CD4-positive, alpha-beta T cell (primary cell): ENCODE results near the gene C6orf89. TPM values are rescaled to one million over a fixed set of nuclear protein-coding genes. Genes with fewer than 3 reads are reported as not detected.

Experiments used
- ATAC-seq: fragments of 200-7000 bp; cut with Tn5 transposase; one replicate; pipeline ENCODE4 v1.10.0; 2022; ENCODE audit warnings: mild to moderate bottlenecking; ENCODE audit not compliant: poor library complexity
- CTCF ChIA-PET: fragments of 350-600 bp; sonication (Branson Sonifier 250); formaldehyde crosslinking; loops from one replicate; lab custom pipeline; 2021; ENCODE audit warnings: antibody characterized with exemption, inconsistent platforms; lab: Charles Lee
- POLR2A ChIA-PET: fragments of 350-600 bp; sonication (Branson Sonifier 250); formaldehyde crosslinking; loops from one replicate; lab custom pipeline; 2021; ENCODE audit warnings: antibody characterized with exemption, inconsistent platforms; lab: Charles Lee
- DNase-seq, 14 experiments: peaks; one replicate each; pipeline ENCODE4 v3.0.0-alpha.2; 2013 to 2020; ENCODE audit warnings: mixed read lengths in 2 of 14
- H3K27ac ChIP-seq, 2 donors: one replicate each; pipeline versions ENCODE4 v1.5.1 to v1.7.0; 2013; ENCODE audit warnings: low read length in 2 of 2, low read depth in 1 of 2, mild to moderate bottlenecking in 1 of 2
- H3K27me3 ChIP-seq, 2 experiments: 1 replicate in 1 of 2; 2 replicates in 1 of 2; pipeline versions ENCODE4 v1.6.1 to v1.7.0; 2013; ENCODE audit warnings: low read length in 2 of 2, control low read depth in 1 of 2, mild to moderate bottlenecking in 1 of 2, moderate library complexity in 1 of 2; ENCODE audit not compliant: insufficient read depth in 2 of 2, control insufficient read depth in 1 of 2
- H3K36me3 ChIP-seq: one replicate; pipeline ENCODE4 v1.6.1; 2013; ENCODE audit warnings: low read length, control low read depth; ENCODE audit not compliant: insufficient read depth
- H3K4me1 ChIP-seq: one replicate; pipeline ENCODE4 v1.6.1; 2013; ENCODE audit warnings: low read length, control low read depth; ENCODE audit not compliant: insufficient read depth
- H3K4me3 ChIP-seq: one replicate; pipeline ENCODE4 v1.5.1; 2013; ENCODE audit warnings: mild to moderate bottlenecking, low read length, moderate library complexity
- H3K9me3 ChIP-seq, 2 experiments: 1 replicate in 1 of 2; 2 replicates in 1 of 2; pipeline versions ENCODE4 v1.6.1 to v1.7.0; 2013; ENCODE audit warnings: low read length in 2 of 2, mild to moderate bottlenecking in 2 of 2, control low read depth in 1 of 2, moderate library complexity in 1 of 2; ENCODE audit not compliant: control insufficient read depth in 1 of 2, insufficient read depth in 1 of 2
- H3K27ac Mint-ChIP-seq: one replicate; pipeline ENCODE4 v1.8.0; 2020; ENCODE audit warnings: mixed read lengths
- H3K27me3 Mint-ChIP-seq: one replicate; pipeline ENCODE4 v1.8.0; 2021; ENCODE audit warnings: mixed read lengths
- H3K36me3 Mint-ChIP-seq: one replicate; pipeline ENCODE4 v1.8.0; 2021; ENCODE audit warnings: low read depth, mixed read lengths
- H3K4me1 Mint-ChIP-seq: one replicate; pipeline ENCODE4 v1.8.0; 2021; ENCODE audit warnings: low read depth, mixed read lengths
- H3K4me3 Mint-ChIP-seq: one replicate; pipeline ENCODE4 v1.8.0; 2020; ENCODE audit warnings: mild to moderate bottlenecking, mixed read lengths
- H3K9me3 Mint-ChIP-seq: one replicate; pipeline ENCODE4 v1.8.0; 2020; ENCODE audit warnings: mixed read lengths
- CTCF ChIP-seq: fragments of 200-600 bp; IDR thresholded peaks from one replicate; pipeline ENCODE4 v1.8.0; 2022; ENCODE audit warnings: antibody characterized with exemption, mild to moderate bottlenecking
- intact Hi-C, 2 experiments: fragments of 100-400 bp; cut with DNase I in 1 of 2; cut with micrococcal nuclease in 1 of 2; formaldehyde crosslinking; loops; one replicate each; pipeline versions ENCODE4 v1.15.1 to v1.9.0; 2023 to 2025; cut with DNase I, micrococcal nuclease
- total RNA-seq, 174 experiments: library from RNA in 2 of 174; stranded (reverse) in 2 of 174; gene quantifications; one replicate each; pipeline ENCODE4 v1.2.3 and lab custom pipeline; 2021 to 2026

The C6orf89 gene
- total RNA-seq, 2 experiments from 2014 or later, result 23.7 to 24.0 TPM

DNA sequence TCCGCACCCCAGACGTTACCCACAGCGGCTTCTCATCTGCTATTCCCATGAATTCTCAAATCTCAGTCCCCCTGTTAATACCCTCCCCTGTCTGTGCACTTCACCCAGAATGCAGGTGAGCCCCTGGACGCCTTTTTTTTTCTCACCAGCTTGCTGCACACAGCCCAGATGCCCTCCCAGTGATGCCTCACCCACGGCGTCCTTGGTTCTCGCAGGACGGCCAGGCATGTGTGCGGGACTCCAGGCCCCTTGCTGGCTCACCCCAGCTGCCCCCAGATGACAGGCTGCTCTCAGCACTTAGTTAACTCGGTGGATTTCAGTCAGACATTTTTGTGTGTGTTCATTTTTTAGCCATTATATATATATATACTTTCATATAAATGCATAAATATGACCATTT is 43.4 kb downstream of the C6orf89 start:
- Histone ChIP-seq H3K4me1 (peaks cover 7% of the 10 kb centered on the region), H3K9me3 (no peaks in the 10 kb centered on the region), H3K4me3 (no peak overlapping the region), H3K27ac (no peak overlapping the region), H3K27me3 (no peaks in the 10 kb centered on the region), H3K36me3 (peaks cover 18% of the 10 kb centered on the region)
- no peaks in the 10 kb centered on the region for H3K27me3 Mint-ChIP-seq
- H3K4me3 Mint-ChIP-seq, result no peak overlapping the region
- DNase-seq, result no peak
- no peak for ATAC-seq
- CTCF ChIA-PET, result no interaction called here
- no peak for TF ChIP-seq CTCF
- H3K36me3 Mint-ChIP-seq, result peaks cover 22% of the 10 kb centered on the region
- POLR2A ChIA-PET, result no interaction called here
- peaks cover 2% of the 10 kb centered on the region for H3K4me1 Mint-ChIP-seq
- H3K9me3 Mint-ChIP-seq, result no peaks in the 10 kb centered on the region
- intact Hi-C loops, result no loop called here
- H3K27ac Mint-ChIP-seq, result no peak overlapping the region

DNA sequence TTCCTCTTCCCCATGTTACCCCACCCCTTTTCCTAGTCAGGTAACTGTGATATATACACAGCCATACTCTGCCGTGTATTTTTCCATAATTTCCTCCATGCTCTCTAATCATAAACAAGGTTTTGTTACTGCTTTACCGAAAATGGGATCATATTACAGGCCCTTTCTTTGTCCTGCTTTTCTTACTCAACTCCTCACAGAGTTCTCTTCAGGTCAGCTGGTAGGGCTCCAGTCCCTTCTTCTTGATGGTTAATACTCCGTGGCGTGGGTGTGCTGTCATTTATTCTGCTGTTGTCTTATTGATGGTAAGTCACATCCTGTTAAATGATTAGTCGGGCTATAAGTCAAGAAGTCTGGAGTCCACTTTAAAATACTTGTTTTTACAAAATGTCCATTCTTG is 43.9 kb downstream of the C6orf89 start:
- Histone ChIP-seq H3K4me3 (no peak overlapping the region), H3K27ac (no peak overlapping the region), H3K9me3 (no peaks in the 10 kb centered on the region), H3K27me3 (no peaks in the 10 kb centered on the region), H3K36me3 (peaks cover 13% of the 10 kb centered on the region), H3K4me1 (peaks cover 7% of the 10 kb centered on the region)
- ChIA-PET POLR2A (no interaction called here), CTCF (no interaction called here)
- no peak for ATAC-seq
- no peak overlapping the region for H3K4me3 Mint-ChIP-seq
- no peak for TF ChIP-seq CTCF
- H3K4me1 Mint-ChIP-seq, result no peaks in the 10 kb centered on the region
- peaks cover 18% of the 10 kb centered on the region for H3K36me3 Mint-ChIP-seq
- no peak for DNase-seq
- H3K9me3 Mint-ChIP-seq, result no peaks in the 10 kb centered on the region
- H3K27ac Mint-ChIP-seq, result no peak overlapping the region
- intact Hi-C loops, result no loop called here
- no peaks in the 10 kb centered on the region for H3K27me3 Mint-ChIP-seq

DNA sequence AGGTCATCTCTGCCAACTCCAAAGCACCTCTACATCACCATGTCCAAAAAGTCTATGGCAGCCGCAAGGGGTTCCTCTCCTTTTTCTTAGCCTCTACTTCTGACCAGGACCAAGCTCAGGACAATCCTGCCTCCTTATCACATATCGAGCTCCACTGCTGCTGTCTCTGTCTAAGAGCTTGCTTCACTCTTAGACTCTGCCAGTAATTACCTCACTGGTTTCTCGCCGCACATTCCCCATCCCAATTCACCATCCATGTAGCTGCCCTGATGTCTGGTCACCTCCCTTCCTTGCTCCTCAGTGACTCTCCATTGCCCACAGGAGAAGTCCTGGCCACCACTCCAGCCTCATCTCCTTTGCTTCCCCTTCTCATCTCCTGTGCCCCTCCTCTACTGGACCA is 44.7 kb downstream of the C6orf89 start:
- peaks cover 9% of the 10 kb centered on the region for H3K36me3 Mint-ChIP-seq
- no peaks in the 10 kb centered on the region for H3K4me1 Mint-ChIP-seq
- no peaks in the 10 kb centered on the region for H3K27me3 ChIP-seq
- H3K9me3 ChIP-seq, result no peaks in the 10 kb centered on the region
- TF ChIP-seq CTCF, result no peak
- H3K27ac ChIP-seq, result no peak overlapping the region
- POLR2A ChIA-PET, result no interaction called here
- ATAC-seq (no peak), DNase-seq (no peak)
- intact Hi-C loops, result no loop called here
- H3K27ac Mint-ChIP-seq, result peak overlapping the region; percentile 27
- no peak overlapping the region for H3K4me3 ChIP-seq
- peaks cover 4% of the 10 kb centered on the region for H3K36me3 ChIP-seq
- H3K27me3 Mint-ChIP-seq, result no peaks in the 10 kb centered on the region
- peaks cover 6% of the 10 kb centered on the region for H3K4me1 ChIP-seq
- CTCF ChIA-PET, result no interaction called here
- no peak overlapping the region for H3K4me3 Mint-ChIP-seq
- H3K9me3 Mint-ChIP-seq, result no peaks in the 10 kb centered on the region
